HG03066 (cell line): Measurements from ENCODE around the gene PRCC.

Experiments used
- ATAC-seq: cut with Tn5 transposase; IDR thresholded peaks from one replicate; pipeline ENCODE4 v1.9.1; 2021; ENCODE audit warnings: low read depth; ENCODE audit not compliant: unreplicated experiment

The PRCC gene

GRCh38 chr1:156794506-156795373, 27.4 kb downstream of the PRCC start:
- no peak for ATAC-seq

- no peak for ATAC-seq
Observed at GRCh38 chr1:156795374-156795733, 28.0 kb downstream of the PRCC start.

- ATAC-seq = no peak
Observed at GRCh38 chr1:156795787-156796186, 28.5 kb downstream of the PRCC start.

DNA sequence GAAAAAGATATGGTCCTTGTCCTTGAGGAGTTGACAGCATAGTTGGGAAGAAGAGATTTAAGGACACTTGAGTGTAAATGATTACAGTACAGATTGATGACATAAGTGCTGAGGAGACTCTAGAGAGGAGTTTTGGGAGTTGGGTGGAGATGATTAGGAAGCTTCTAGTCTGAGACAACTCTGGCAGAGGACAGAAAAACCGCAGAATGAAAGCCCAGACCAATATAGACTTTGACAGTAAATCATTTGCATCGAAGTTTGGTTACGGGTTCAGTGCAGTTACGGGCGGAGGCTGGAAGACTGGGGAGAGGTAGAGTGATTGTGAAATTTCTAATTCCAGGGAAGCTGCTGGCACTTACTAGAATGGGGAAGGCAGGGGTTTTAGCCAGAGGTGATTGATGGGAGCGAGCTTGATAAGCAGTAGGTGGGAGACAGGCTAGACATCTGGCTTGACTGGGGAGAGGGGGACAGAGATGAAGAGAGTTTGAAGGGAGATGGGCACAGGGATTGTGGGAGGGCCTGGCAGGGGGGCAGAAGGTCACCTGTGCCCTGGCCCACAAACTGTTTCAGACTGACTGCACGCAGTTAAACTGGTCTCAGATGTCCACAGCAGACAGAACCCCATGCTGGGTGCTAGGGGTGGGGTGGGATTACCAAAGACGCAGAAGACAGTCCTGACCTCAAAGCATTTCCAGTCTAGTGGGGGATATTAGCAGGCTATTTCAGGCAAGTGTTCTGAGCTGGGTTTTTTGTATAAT, 29.2 kb downstream of the PRCC start:
- no peak for ATAC-seq

DNA sequence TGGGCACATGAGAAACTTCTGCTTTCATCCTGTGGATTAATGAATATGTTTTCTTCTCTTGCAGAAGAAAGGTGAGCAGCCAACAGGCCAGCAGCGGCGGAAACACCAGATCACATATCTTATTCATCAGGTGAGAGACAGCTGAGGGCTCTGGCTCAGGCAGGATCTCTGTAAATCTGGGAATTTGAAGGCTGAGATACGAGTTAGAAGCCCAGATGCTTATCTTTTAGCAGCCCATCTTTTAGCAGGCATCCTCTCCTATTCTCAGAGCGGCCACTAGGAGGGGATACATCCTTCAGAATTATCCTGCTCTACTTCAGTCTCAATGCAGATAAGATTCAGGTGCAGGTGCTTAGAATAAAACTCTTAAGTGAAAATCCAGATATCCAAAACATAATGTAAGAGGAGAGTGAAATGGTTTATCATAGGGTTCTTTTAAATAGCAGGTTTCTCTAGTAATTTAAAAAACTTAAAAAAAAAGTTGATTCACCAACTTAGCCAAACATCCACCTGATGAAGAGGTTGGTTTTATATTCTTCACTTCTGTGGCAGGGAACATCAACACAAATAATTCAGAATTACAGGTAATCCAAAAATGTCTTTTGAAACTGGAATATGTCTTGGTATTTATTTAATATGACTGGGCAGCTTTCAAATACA, 30.0 kb downstream of the PRCC start:
- no peak for ATAC-seq

GRCh38 chr1:156801409-156802121, 34.2 kb downstream of the PRCC start:
- ATAC-seq = no peak

GRCh38 chr1:156802421-156802935, 35.1 kb downstream of the PRCC start:
- ATAC-seq = no peak

DNA sequence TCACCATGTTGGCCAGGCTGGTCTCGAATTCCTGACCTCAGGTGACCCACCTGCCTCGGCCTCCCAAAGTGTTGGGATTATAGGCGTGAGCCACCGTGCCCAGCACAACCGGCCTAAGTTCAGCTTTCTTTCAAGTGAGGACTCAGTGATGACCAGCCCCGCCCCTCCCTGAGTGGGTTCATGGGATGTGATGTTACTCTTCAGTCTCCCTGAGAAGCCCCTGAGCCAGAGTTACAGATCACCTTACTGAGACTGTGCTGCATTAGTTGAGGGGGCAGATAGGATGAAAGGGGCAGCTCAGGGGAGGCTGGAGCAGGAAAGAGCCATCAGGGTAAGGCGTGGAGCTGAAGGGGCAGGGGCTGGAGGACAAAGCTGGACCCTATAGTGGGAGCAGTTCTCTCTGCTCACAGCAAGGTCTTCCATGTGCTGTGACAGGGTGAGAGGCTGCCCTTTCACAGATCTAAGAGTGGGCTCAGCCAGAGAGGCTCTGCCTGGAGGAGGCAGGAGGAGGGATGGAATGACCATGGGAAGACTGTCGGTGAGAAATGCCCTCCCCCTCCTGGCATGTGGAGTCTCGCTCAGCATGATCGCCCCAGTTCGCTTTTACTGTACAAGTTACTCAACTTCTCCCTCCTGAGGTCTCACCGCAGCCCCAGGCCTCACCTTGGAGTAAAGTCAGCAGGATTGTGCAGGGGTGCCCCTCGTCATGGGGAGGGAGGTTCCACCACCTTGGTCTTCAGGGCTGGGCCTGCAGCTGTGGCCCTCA, 35.9 kb downstream of the PRCC start:
- ATAC-seq = no peak

- no peak for ATAC-seq
Observed at GRCh38 chr1:156804026-156804425, 36.7 kb downstream of the PRCC start.

GRCh38 chr1:156804572-156805243, 37.4 kb downstream of the PRCC start:
- ATAC-seq = no peak

GRCh38 chr1:156805766-156806511, 38.6 kb downstream of the PRCC start:
- ATAC-seq = no peak

DNA sequence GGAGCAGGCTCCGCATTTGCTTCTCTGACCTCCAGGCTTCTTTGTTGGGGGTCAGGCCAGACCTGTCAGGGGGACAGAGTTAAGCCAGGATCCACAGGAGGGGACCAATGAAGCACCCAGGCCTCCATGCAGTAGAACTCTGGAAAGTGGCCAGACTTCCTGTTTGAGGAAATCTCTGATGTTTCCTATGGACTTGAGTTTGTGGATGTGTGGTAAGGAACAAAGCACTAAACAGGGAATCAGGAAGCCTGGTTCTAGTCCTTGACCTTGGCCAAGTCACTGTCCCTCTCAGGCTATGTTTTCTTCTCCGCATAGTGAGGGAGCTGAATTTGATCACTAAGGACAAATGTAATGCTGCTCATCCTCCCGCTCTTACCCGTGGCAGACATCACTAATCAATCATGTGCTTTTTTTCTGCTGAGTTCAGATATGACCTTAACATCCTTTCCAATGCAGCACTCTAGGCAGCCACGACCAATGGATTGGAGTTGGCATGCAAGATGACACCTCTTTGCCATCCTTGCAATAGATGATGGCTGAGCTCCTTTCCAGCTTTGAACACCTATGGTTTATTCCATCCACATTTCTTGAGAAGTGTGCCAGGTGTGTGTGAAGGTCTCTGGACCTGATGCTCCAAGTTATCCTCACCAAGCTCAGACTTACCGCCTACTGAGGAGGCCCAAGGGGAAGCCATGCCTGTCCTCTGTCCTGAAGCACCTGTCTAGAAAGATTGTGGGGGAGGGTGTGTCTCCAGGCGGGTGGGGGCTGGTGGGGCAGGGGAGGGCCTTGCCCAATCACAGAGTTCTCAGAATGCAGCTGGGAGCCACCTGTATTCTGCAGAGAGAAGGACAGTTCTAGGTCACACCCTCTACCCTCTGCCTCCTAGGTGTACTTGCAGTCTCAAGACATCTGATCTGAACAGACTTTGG, 39.4 kb downstream of the PRCC start:
- no peak for ATAC-seq

- no peak for ATAC-seq
Observed at GRCh38 chr1:156807627-156808026, 40.3 kb downstream of the PRCC start.

GRCh38 chr1:156808186-156809030, 41.1 kb downstream of the PRCC start:
- no peak for ATAC-seq

- no peak for ATAC-seq
Observed at GRCh38 chr1:156809281-156809680, 41.9 kb downstream of the PRCC start.

DNA sequence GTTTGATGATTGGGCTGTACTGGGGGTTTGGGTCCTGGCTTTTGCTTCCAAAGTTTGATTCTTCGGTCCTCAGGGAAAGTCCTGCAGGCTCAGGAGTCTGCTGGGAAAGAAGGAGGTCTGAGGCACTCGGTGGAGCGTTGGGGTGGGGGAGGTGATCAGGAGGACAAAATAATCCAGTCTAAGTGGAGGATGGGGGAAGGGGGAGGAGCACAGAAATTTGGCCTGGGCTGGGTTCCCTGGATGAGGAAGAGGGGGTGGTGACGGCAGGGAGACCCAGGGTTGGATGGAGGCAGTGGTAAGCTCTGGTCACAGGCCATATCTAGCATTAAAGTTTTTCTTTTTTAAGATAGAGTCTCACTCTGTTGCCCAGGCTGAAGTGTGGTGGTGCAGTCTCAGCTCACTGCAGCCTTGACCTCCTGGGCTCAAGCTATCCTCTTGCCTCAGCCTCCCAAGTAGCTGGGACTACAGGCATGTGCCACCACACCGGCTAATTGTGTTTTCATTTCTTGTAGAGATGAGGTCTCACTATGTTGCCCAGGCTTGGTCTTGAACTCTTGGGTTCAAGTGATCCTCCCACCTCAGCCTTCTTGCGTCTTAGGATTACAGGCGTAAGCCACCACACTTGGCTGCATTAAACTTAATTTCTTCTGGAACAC, 42.5 kb downstream of the PRCC start:
- no peak for ATAC-seq
